OCI-LY3 (cell line): ENCODE data around the gene HTR3A.

Experiments
- H2AFZ ChIP-seq: fragments of 200-600, 300-600 bp; shearing (Covaris generic); 2 replicates; pipeline ENCODE4 v1.6.0; 2014; ENCODE audit warnings: antibody characterized with exemption, low read depth, low read length
- H3K27ac ChIP-seq: fragments of 200-600, 300-600 bp; sonication (generic); 2 replicates; pipeline ENCODE4 v1.5.1; 2014; ENCODE audit warnings: mild to moderate bottlenecking, low read length, moderate library complexity, mixed read lengths
- H3K27me3 ChIP-seq: fragments of 200-600, 300-600 bp; sonication (generic); 2 replicates; pipeline ENCODE4 v1.6.1; 2014; ENCODE audit warnings: low read depth, low read length, mixed read lengths
- H3K36me3 ChIP-seq: fragments of 200-600, 300-600 bp; sonication (generic); replicated peaks from 2 replicates; pipeline ENCODE3; 2014; ENCODE audit warnings: low read depth, low read length, mixed read lengths
- H3K4me1 ChIP-seq: fragments of 300-600, 200-600 bp; sonication (generic); 2 replicates; pipeline ENCODE4 v1.6.1; 2014; ENCODE audit warnings: low read length, mixed read lengths
- H3K4me2 ChIP-seq: fragments of 200-600, 300-600 bp; sonication (generic); 2 replicates; pipeline ENCODE4 v1.6.1; 2014; ENCODE audit warnings: low read length, mixed read lengths
- H3K4me3 ChIP-seq: fragments of 300-600, 200-600 bp; sonication (generic); 2 replicates; pipeline ENCODE4 v1.5.1; 2014; ENCODE audit warnings: antibody characterized with exemption, mild to moderate bottlenecking, low read length, moderate library complexity
- H3K79me2 ChIP-seq: fragments of 300-600, 200-600 bp; shearing (Covaris generic); 2 replicates; pipeline ENCODE4 v1.6.1; 2014; ENCODE audit warnings: mild to moderate bottlenecking, low read length, mixed read lengths
- H3K9ac ChIP-seq: fragments of 300-600, 200-600 bp; shearing (Covaris generic); 2 replicates; pipeline ENCODE4 v1.6.0; 2014; ENCODE audit warnings: mild to moderate bottlenecking, low read length, moderate library complexity
- H3K9me3 ChIP-seq: fragments of 200-600, 300-600 bp; shearing (Covaris generic); 2 replicates; pipeline ENCODE4 v1.6.1; 2014; ENCODE audit warnings: low read length, mixed read lengths; ENCODE audit not compliant: insufficient read depth
- H4K20me1 ChIP-seq: fragments of 200-600, 300-600 bp; sonication (generic); 2 replicates; pipeline ENCODE4 v1.6.1; 2016; ENCODE audit warnings: low read length, mixed read lengths; ENCODE audit not compliant: insufficient read depth
- CTCF ChIP-seq: fragments of 200-600, 300-600 bp; sonication (generic); IDR thresholded peaks from 2 replicates; pipeline ENCODE4 v1.5.1; 2014; ENCODE audit warnings: antibody characterized with exemption, low read length, low read depth
- EZH2phosphoT487 ChIP-seq: fragments of 200-600 bp; shearing (Covaris generic); IDR thresholded peaks from 2 replicates; pipeline ENCODE4 v1.6.1; 2018; ENCODE audit warnings: antibody characterized with exemption, mixed run types, low read depth

HTR3A gene

GRCh38 chr11:114034956-114035355 is 60.0 kb downstream of the HTR3A start:
- H4K20me1 ChIP-seq: no peaks in the 10 kb centered on the region
- TF ChIP-seq EZH2phosphoT487: no peak
- TF ChIP-seq CTCF: no peak
- H3K36me3 ChIP-seq: no peaks in the 10 kb centered on the region
- no peak overlapping the region for H3K4me2 ChIP-seq
- H3K27me3 ChIP-seq: peaks cover 14% of the 10 kb centered on the region; the same call in 1 of the 2 replicates
- no peak overlapping the region for H3K4me3 ChIP-seq
- no peaks in the 10 kb centered on the region for H3K79me2 ChIP-seq
- no peak overlapping the region for H3K9ac ChIP-seq
- H3K27ac ChIP-seq: no peak overlapping the region
- H2AFZ ChIP-seq: no peak overlapping the region
- no peaks in the 10 kb centered on the region for H3K4me1 ChIP-seq
- no peaks in the 10 kb centered on the region for H3K9me3 ChIP-seq

GRCh38 chr11:114036147-114036811 is 61.4 kb downstream of the HTR3A start:
- Histone ChIP-seq H3K79me2 (no peaks in the 10 kb centered on the region), H3K36me3 (no peaks in the 10 kb centered on the region), H3K27ac (no peak overlapping the region), H3K4me1 (no peaks in the 10 kb centered on the region), H3K4me2 (no peak overlapping the region), H3K9ac (no peak overlapping the region), H2AFZ (no peak overlapping the region), H4K20me1 (no peaks in the 10 kb centered on the region), H3K4me3 (no peak overlapping the region), H3K27me3 (0 out of 2 replicates have a peak, but pooled peaks cover 4% of the 10 kb centered on the region), H3K9me3 (no peaks in the 10 kb centered on the region)
- TF ChIP-seq CTCF (0 out of 2 replicates have a peak, but pooled peaks have one; percentile 10), EZH2phosphoT487 (no peak)

- Histone ChIP-seq H3K79me2 (no peaks in the 10 kb centered on the region), H3K4me3 (no peak overlapping the region), H3K27ac (no peak overlapping the region), H3K36me3 (no peaks in the 10 kb centered on the region), H3K9ac (no peak overlapping the region), H4K20me1 (no peaks in the 10 kb centered on the region), H3K9me3 (no peaks in the 10 kb centered on the region), H3K4me2 (no peak overlapping the region), H3K27me3 (0 out of 2 replicates have a peak, but pooled peaks cover under 1% of the 10 kb centered on the region), H3K4me1 (no peaks in the 10 kb centered on the region), H2AFZ (no peak overlapping the region)
- TF ChIP-seq CTCF (no peak), EZH2phosphoT487 (no peak)
Measured at GRCh38 chr11:114036958-114037357, 62.0 kb downstream of the HTR3A start.

GRCh38 chr11:114039551-114039950 is 64.6 kb downstream of the HTR3A start:
- Histone ChIP-seq H3K4me3 (no peak overlapping the region), H3K9me3 (no peaks in the 10 kb centered on the region), H3K79me2 (no peaks in the 10 kb centered on the region), H4K20me1 (no peaks in the 10 kb centered on the region), H3K9ac (no peak overlapping the region), H3K4me2 (no peak overlapping the region), H3K36me3 (no peaks in the 10 kb centered on the region), H3K27ac (no peak overlapping the region), H3K27me3 (no peaks in the 10 kb centered on the region), H2AFZ (no peak overlapping the region), H3K4me1 (no peaks in the 10 kb centered on the region)
- TF ChIP-seq EZH2phosphoT487 (no peak), CTCF (no peak)
